ENCODE measurements around the gene COL18A1.

- TF ChIP-seq, protein P1, sequence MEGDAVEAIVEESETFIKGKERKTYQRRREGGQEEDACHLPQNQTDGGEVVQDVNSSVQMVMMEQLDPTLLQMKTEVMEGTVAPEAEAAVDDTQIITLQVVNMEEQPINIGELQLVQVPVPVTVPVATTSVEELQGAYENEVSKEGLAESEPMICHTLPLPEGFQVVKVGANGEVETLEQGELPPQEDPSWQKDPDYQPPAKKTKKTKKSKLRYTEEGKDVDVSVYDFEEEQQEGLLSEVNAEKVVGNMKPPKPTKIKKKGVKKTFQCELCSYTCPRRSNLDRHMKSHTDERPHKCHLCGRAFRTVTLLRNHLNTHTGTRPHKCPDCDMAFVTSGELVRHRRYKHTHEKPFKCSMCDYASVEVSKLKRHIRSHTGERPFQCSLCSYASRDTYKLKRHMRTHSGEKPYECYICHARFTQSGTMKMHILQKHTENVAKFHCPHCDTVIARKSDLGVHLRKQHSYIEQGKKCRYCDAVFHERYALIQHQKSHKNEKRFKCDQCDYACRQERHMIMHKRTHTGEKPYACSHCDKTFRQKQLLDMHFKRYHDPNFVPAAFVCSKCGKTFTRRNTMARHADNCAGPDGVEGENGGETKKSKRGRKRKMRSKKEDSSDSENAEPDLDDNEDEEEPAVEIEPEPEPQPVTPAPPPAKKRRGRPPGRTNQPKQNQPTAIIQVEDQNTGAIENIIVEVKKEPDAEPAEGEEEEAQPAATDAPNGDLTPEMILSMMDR (IDR thresholded peaks at IDR 0.05) = no peak
- TF ChIP-seq POLR2A (IDR thresholded peaks at IDR 0.05) = no peak
Measured at GRCh38 chr21:45383111-45383614, 21.8 kb upstream of the COL18A1 start.
